GM12892 (cell line): ENCODE measurements around the gene PARP8.

ENCODE experiments used
- POLR2A ChIP-seq: IDR thresholded peaks from 2 replicates; pipeline ENCODE4 v1.6.1; 2011; ENCODE audit warnings: low read depth, low read length, control low read depth
- POLR2AphosphoS5 ChIP-seq: IDR thresholded peaks from 2 replicates; pipeline ENCODE4 v1.6.1; 2011; ENCODE audit warnings: low read depth, low read length, control low read depth
- TAF1 ChIP-seq: IDR thresholded peaks from 2 replicates; pipeline ENCODE4 v1.6.1; 2011; ENCODE audit warnings: low read depth, mild to moderate bottlenecking, control low read depth, low read length, borderline replicate concordance

DNA sequence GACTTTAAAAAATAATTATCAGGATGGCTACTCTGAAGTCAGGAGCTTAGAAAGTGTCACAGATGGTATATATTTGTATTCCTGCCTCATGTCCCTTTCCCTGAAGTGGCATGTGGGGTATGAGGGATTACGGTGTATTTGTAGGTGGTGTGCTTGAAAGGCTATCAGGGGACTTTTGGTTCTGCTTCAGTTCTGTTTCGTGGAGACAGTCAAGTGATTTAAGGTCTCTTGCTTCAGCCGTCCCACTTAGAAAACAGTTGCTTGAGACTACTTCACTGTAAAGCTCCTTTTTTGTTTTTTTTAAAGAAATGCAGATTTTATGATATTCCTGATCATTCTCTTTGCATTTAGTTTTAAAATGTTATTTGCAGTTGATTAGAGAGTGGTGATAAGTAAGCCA lies 18.3 kb downstream of the PARP8 start:
- TF ChIP-seq POLR2A = no peak
- TF ChIP-seq POLR2AphosphoS5 = no peak
- TF ChIP-seq TAF1 = no peak
